ENCODE measurements around the gene SIGLEC11.
"Not testable (repeated sequence)": the region's sequence is repeated elsewhere in the genome, so short reads cannot be mapped to it uniquely, and the experiment has no call there.

SIGLEC11 gene

GRCh38 chr19:49929121-49929610 is 31.8 kb downstream of the SIGLEC11 start, which contains the start of the genes ATF5 and NUP62:
Gene ATF5 (plus strand): TSS chr19:49929205. CDS start chr19:49930851, 1,646 bp downstream.
Gene NUP62 (minus strand): TSS chr19:49929504. CDS start chr19:49909807, 19,697 bp downstream.
- TF ChIP-seq CTCF (IDR thresholded peaks at IDR 0.05): no peak

GRCh38 chr19:49927526-49928264 is 33.3 kb downstream of the SIGLEC11 start:
- Mint-ChIP-seq H3K4me1 (peaks cover 60% of the 10 kb centered on the region), H3K9me3 (peaks cover 3% of the 10 kb centered on the region), H3K4me3 (peak overlapping the region; percentile 94), H3K36me3 (ENCODE audit: low read depth) (peaks cover 56% of the 10 kb centered on the region), H3K27ac (peak overlapping the region; percentile 95), H3K27me3 (ENCODE audit: low read depth, poor library complexity) (peaks cover 7% of the 10 kb centered on the region)
- no peak for TF ChIP-seq CTCF (IDR thresholded peaks at IDR 0.05)
- no peak for DNase-seq

More at GRCh38 chr19:49929121-49929610, 31.8 kb downstream of the SIGLEC11 start, which contains the start of the genes ATF5 and NUP62:
- Mint-ChIP-seq H3K27ac (peak within 1 kb of the TSS; percentile 99), H3K27me3 (ENCODE audit: low read depth, poor library complexity) (peaks cover 4% of the 10 kb centered on the region), H3K4me1 (peaks cover 49% of the 10 kb centered on the region), H3K4me3 (peak within 1 kb of the TSS; percentile 94), H3K36me3 (ENCODE audit: low read depth) (peaks cover 59% of the 10 kb centered on the region), H3K9me3 (peaks cover 3% of the 10 kb centered on the region)
- peak; percentile 94 for DNase-seq

- H3K27ac Mint-ChIP-seq: no peak overlapping the region
- H3K27me3 Mint-ChIP-seq (ENCODE audit: low read depth, poor library complexity): peaks cover 7% of the 10 kb centered on the region
- peaks cover 3% of the 10 kb centered on the region for H3K9me3 Mint-ChIP-seq
- DNase-seq: no peak
- peak overlapping the region; percentile 42 for H3K4me3 Mint-ChIP-seq
- TF ChIP-seq CTCF (IDR thresholded peaks at IDR 0.05): no peak
- peaks cover 65% of the 10 kb centered on the region for H3K4me1 Mint-ChIP-seq
- peaks cover 55% of the 10 kb centered on the region for H3K36me3 Mint-ChIP-seq (ENCODE audit: low read depth)
Observed at GRCh38 chr19:49926515-49926914, 34.5 kb downstream of the SIGLEC11 start.

GRCh38 chr19:49925486-49925885 is 35.5 kb downstream of the SIGLEC11 start:
- Mint-ChIP-seq H3K27ac (peak overlapping the region; percentile 77), H3K4me1 (peaks cover 64% of the 10 kb centered on the region), H3K4me3 (no peak overlapping the region), H3K9me3 (peaks cover 3% of the 10 kb centered on the region), H3K36me3 (ENCODE audit: low read depth) (peaks cover 57% of the 10 kb centered on the region), H3K27me3 (ENCODE audit: low read depth, poor library complexity) (peaks cover 7% of the 10 kb centered on the region)
- DNase-seq: no peak
- no peak for TF ChIP-seq CTCF (IDR thresholded peaks at IDR 0.05)

GRCh38 chr19:49924881-49925210 is 36.1 kb downstream of the SIGLEC11 start:
- not testable (repeated sequence) for H3K27ac Mint-ChIP-seq; H3K27me3 Mint-ChIP-seq (ENCODE audit: low read depth, poor library complexity); H3K9me3 Mint-ChIP-seq; DNase-seq; H3K4me3 Mint-ChIP-seq
- Mint-ChIP-seq H3K36me3 (ENCODE audit: low read depth) (peaks cover 55% of the 10 kb centered on the region), H3K4me1 (peaks cover 57% of the 10 kb centered on the region)

GRCh38 chr19:49924004-49924880 is 36.7 kb downstream of the SIGLEC11 start:
- no peak for DNase-seq
- H3K27ac Mint-ChIP-seq: peak overlapping the region; percentile 81

More at GRCh38 chr19:49924004-49924880, 36.7 kb downstream of the SIGLEC11 start:
- peaks cover 60% of the 10 kb centered on the region for H3K36me3 Mint-ChIP-seq (ENCODE audit: low read depth)
- no peaks in the 10 kb centered on the region for H3K9me3 Mint-ChIP-seq
- peaks cover 4% of the 10 kb centered on the region for H3K27me3 Mint-ChIP-seq (ENCODE audit: low read depth, poor library complexity)
- H3K4me3 Mint-ChIP-seq: no peak overlapping the region
- H3K4me1 Mint-ChIP-seq: peaks cover 62% of the 10 kb centered on the region
- TF ChIP-seq CTCF (IDR thresholded peaks at IDR 0.05): no peak
